ENCODE data around the gene POP5. TPM values are rescaled to one million over a fixed set of nuclear protein-coding genes. Genes with fewer than 3 reads are reported as not detected.
"Not testable (repeated sequence)": the region's sequence is repeated elsewhere in the genome, so short reads cannot be mapped to it uniquely, and the experiment has no call there.

Gene POP5
- total and polyA plus RNA-seq, 8 donors, result 10.5 to 66.7 (median 16.5) TPM

GRCh38 chr12:120620624-120621023 is 39.4 kb upstream of the POP5 start:
- intact Hi-C loops (cut with DNase I), result no loop called here
- FAIRE-seq (no peak), ATAC-seq (peak in 1 of 4 donors; percentile 31), DNase-seq (no peak)
- Histone ChIP-seq H3K27ac (no peak overlapping the region), H3K27me3 (no peaks in the 10 kb centered on the region), H3K4me1 (no peaks in the 10 kb centered on the region), H3K36me3 (no peaks in the 10 kb centered on the region), H3K9me3 (no peaks in the 10 kb centered on the region), H3K4me3 (no peak overlapping the region)
- no peak for TF ChIP-seq CTCF (IDR thresholded peaks at IDR 0.05)
- 74 to 89% methylated on average over 2 of the region's 2 CpGs for WGBS, 2 donors

DNA sequence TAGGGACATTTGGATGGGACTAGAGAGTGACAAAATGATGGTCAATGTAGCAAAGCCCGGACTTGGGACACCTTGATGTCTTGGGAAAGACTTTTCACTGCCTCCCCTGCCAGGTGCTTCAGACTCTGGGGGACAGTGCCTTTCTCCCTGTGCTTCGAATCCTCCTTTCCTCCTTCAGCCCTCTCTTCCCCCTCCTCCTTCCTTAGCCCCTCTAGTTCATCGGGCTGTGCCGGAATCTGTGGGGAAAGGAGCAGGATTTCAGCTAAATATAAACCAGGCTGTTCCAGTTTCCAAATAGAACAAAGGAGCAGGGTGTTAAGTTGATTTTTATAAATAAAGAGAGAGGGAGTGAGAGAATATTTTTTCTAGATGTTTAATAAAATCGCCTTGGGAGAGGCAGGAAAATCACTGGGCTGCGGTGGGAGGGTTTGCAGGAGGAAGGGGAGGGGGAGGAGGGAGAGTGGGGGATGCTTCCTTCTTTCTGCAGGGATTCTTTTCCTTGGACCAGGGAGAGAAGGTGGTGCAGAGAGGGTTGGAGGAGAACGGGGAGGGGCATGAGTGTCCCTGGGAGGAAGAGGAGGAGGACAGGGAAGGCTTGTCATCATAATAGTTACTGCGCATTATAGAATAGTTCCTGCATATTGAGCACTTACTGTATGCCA is 37.9 kb upstream of the POP5 start:
- DNase-seq (no peak), ATAC-seq (no peak), FAIRE-seq (no peak)
- H3K4me3 ChIP-seq, result no peak overlapping the region
- no peaks in the 10 kb centered on the region for H3K36me3 ChIP-seq
- no peak for TF ChIP-seq CTCF (IDR thresholded peaks at IDR 0.05)
- intact Hi-C loops (cut with DNase I), result no loop called here
- no peak overlapping the region for H3K27ac ChIP-seq
- 35% methylated on average over 8 of the region's 8 CpGs for WGBS, 2 donors
- no peaks in the 10 kb centered on the region for H3K9me3 ChIP-seq
- no peaks in the 10 kb centered on the region for H3K27me3 ChIP-seq
- no peaks in the 10 kb centered on the region for H3K4me1 ChIP-seq

GRCh38 chr12:120617767-120618166 is 36.6 kb upstream of the POP5 start:
- H3K27me3 ChIP-seq; H3K27ac ChIP-seq; H3K36me3 ChIP-seq; intact Hi-C loops (cut with DNase I); FAIRE-seq; ATAC-seq; DNase-seq; H3K4me1 ChIP-seq; H3K4me3 ChIP-seq; H3K9me3 ChIP-seq: not testable (repeated sequence)
- 87 to 98% methylated on average over 4 of the region's 4 CpGs for WGBS, 2 donors

- WGBS, 2 donors, result 67 to 83% methylated on average over 3 of the region's 3 CpGs
- intact Hi-C loops (cut with DNase I); H3K27ac ChIP-seq; H3K4me1 ChIP-seq; H3K36me3 ChIP-seq; ATAC-seq; DNase-seq; FAIRE-seq; H3K27me3 ChIP-seq; H3K9me3 ChIP-seq; H3K4me3 ChIP-seq: not testable (repeated sequence)
Observed at GRCh38 chr12:120617193-120617592, 36.0 kb upstream of the POP5 start.

DNA sequence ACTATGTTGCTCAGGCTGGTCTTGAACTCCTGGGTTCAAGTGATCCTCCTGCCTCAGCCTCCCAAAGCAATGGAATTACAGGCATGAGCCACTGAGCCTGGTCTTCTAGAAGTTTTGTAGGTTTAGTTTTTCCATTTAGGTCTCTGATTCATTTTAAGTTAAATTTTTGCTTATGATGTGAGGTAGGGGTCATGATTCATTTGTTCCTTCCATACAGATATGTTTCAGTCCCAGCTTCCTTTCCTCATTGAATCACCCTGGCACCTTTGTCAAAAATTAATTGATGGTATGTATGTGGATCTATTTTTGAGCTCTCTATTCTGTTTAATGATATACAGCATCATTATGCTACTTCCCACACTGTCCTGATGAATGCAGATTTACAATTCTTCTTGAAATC is 33.6 kb upstream of the POP5 start:
- no peaks in the 10 kb centered on the region for H3K27me3 ChIP-seq
- ATAC-seq, result no peak
- H3K9me3 ChIP-seq, result no peaks in the 10 kb centered on the region
- no peak overlapping the region for H3K4me3 ChIP-seq
- no peak overlapping the region for H3K27ac ChIP-seq
- no peak for DNase-seq
- no peak for TF ChIP-seq CTCF (IDR thresholded peaks at IDR 0.05)
- H3K4me1 ChIP-seq, result no peaks in the 10 kb centered on the region
- FAIRE-seq, result no peak
- no peaks in the 10 kb centered on the region for H3K36me3 ChIP-seq
- intact Hi-C loops (cut with DNase I), result no loop called here

- H3K4me3 ChIP-seq; H3K4me1 ChIP-seq; intact Hi-C loops (cut with DNase I); H3K9me3 ChIP-seq; H3K36me3 ChIP-seq; ATAC-seq; H3K27me3 ChIP-seq; DNase-seq; H3K27ac ChIP-seq; FAIRE-seq: not testable (repeated sequence)
- 48 to 67% methylated on average over 1 of the region's 1 CpG for WGBS, 2 donors
Observed at GRCh38 chr12:120611534-120611933, 30.3 kb upstream of the POP5 start.
